ENCODE measurements around the gene RUNX1.

DNA sequence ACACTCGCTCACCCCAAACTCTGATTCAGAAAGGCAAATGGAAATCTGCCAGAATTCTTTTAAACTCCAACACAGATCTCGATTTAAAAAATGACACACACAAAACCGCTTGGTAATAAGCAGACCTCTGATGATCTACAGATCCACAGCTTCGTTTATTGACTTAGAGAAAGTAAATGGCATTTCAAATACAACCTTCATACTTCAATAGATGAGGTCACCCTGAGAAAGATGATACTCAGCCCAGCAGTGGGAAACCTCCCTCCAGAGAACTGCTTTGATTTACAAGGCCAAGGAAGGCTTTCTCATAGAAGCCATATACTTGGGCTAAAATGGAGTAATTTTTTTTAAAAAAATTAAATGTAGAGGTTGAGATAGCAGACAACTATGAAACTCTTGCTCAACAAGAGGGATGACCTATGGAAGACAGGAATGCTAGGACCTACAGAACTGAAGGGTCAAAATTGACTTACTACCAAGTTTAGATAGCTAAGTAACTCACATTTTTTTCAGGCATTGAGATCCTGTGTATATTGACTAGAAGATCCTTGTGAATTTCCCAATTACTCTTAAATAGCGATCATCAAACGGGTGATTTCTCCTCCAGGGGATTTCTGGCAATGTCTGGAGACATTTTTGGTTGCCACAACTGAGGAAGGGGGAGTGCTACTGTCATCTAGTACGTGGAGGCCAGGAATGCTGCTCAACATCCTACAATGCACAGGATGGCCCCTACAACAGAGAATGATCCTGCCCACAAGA is 236.4 kb downstream of the RUNX1 start:
- no peak for TF ChIP-seq POLR2A (IDR thresholded peaks at IDR 0.05)
- TF ChIP-seq, protein P1, sequence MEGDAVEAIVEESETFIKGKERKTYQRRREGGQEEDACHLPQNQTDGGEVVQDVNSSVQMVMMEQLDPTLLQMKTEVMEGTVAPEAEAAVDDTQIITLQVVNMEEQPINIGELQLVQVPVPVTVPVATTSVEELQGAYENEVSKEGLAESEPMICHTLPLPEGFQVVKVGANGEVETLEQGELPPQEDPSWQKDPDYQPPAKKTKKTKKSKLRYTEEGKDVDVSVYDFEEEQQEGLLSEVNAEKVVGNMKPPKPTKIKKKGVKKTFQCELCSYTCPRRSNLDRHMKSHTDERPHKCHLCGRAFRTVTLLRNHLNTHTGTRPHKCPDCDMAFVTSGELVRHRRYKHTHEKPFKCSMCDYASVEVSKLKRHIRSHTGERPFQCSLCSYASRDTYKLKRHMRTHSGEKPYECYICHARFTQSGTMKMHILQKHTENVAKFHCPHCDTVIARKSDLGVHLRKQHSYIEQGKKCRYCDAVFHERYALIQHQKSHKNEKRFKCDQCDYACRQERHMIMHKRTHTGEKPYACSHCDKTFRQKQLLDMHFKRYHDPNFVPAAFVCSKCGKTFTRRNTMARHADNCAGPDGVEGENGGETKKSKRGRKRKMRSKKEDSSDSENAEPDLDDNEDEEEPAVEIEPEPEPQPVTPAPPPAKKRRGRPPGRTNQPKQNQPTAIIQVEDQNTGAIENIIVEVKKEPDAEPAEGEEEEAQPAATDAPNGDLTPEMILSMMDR (IDR thresholded peaks at IDR 0.05) = no peak
